Sigmoid colon (tissue), 4 donors: ENCODE results near the gene TPCN2.

Experiments
- CTCF ChIP-seq, 4 experiments: fragments of 450-650 bp in 3 of 4; fragments of 200-600 bp in 1 of 4; IDR thresholded peaks; one replicate each; pipeline ENCODE4 v1.5.1; 2016 to 2019; ENCODE audit warnings: antibody characterized with exemption in 4 of 4, mild to moderate bottlenecking in 3 of 4, moderate library complexity in 2 of 4
- EP300 ChIP-seq, 4 donors: sonication (generic); formaldehyde crosslinking; IDR thresholded peaks; one replicate each; pipeline ENCODE4 v1.6.1; 2017; ENCODE audit warnings: antibody characterized with exemption in 4 of 4
- POLR2A ChIP-seq, 2 donors: fragments of 450-650 bp; IDR thresholded peaks; one replicate each; pipeline ENCODE4 v1.6.1; 2016; ENCODE audit warnings: antibody characterized with exemption in 2 of 2, mild to moderate bottlenecking in 2 of 2, moderate library complexity in 2 of 2

GRCh38 chr11:69079661-69080256 lies 31.0 kb downstream of the TPCN2 start:
- TF ChIP-seq CTCF (IDR thresholded peaks at IDR 0.05) (no peak), EP300 (IDR thresholded peaks at IDR 0.05) (no peak), POLR2A (IDR thresholded peaks at IDR 0.05) (no peak)
